MM.1S (cell line): ENCODE data around the gene PA2G4.

Experiments used
- EZH2 ChIP-seq: fragments of 300-600 bp; sonication (generic); optimal IDR thresholded peaks from 2 replicates; pipeline ENCODE3; 2017; ENCODE audit warnings: low read depth, mild to moderate bottlenecking, antibody characterized with exemption, low read length, mixed read lengths
- EZH2phosphoT487 ChIP-seq: fragments of 300-600 bp; sonication (generic); IDR thresholded peaks from 2 replicates; pipeline ENCODE4 v1.6.1; 2018; ENCODE audit warnings: antibody characterized with exemption, low read length
- TF ChIP-seq, protein P1 (sequence below): fragments of 300-600 bp; sonication (generic); IDR thresholded peaks from 2 replicates; pipeline ENCODE4 v1.5.1; 2016; ENCODE audit warnings: antibody characterized with exemption, low read length, mixed read lengths

GRCh38 chr12:56150563-56150962, 46.2 kb downstream of the PA2G4 start:
- TF ChIP-seq, protein P1, sequence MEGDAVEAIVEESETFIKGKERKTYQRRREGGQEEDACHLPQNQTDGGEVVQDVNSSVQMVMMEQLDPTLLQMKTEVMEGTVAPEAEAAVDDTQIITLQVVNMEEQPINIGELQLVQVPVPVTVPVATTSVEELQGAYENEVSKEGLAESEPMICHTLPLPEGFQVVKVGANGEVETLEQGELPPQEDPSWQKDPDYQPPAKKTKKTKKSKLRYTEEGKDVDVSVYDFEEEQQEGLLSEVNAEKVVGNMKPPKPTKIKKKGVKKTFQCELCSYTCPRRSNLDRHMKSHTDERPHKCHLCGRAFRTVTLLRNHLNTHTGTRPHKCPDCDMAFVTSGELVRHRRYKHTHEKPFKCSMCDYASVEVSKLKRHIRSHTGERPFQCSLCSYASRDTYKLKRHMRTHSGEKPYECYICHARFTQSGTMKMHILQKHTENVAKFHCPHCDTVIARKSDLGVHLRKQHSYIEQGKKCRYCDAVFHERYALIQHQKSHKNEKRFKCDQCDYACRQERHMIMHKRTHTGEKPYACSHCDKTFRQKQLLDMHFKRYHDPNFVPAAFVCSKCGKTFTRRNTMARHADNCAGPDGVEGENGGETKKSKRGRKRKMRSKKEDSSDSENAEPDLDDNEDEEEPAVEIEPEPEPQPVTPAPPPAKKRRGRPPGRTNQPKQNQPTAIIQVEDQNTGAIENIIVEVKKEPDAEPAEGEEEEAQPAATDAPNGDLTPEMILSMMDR, result no peak
- TF ChIP-seq EZH2 (no peak), EZH2phosphoT487 (no peak)
